GM18867 (cell line): ENCODE measurements around the gene CMTM6.
"Not testable (repeated sequence)": the region's sequence is repeated elsewhere in the genome, so short reads cannot be mapped to it uniquely, and the experiment has no call there.

Experiments used
- ATAC-seq: cut with Tn5 transposase; IDR thresholded peaks from one replicate; pipeline ENCODE4 v1.9.1; 2021; ENCODE audit warnings: mild to moderate bottlenecking, moderate library complexity; ENCODE audit not compliant: unreplicated experiment

CMTM6 gene, protein sequence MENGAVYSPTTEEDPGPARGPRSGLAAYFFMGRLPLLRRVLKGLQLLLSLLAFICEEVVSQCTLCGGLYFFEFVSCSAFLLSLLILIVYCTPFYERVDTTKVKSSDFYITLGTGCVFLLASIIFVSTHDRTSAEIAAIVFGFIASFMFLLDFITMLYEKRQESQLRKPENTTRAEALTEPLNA

DNA sequence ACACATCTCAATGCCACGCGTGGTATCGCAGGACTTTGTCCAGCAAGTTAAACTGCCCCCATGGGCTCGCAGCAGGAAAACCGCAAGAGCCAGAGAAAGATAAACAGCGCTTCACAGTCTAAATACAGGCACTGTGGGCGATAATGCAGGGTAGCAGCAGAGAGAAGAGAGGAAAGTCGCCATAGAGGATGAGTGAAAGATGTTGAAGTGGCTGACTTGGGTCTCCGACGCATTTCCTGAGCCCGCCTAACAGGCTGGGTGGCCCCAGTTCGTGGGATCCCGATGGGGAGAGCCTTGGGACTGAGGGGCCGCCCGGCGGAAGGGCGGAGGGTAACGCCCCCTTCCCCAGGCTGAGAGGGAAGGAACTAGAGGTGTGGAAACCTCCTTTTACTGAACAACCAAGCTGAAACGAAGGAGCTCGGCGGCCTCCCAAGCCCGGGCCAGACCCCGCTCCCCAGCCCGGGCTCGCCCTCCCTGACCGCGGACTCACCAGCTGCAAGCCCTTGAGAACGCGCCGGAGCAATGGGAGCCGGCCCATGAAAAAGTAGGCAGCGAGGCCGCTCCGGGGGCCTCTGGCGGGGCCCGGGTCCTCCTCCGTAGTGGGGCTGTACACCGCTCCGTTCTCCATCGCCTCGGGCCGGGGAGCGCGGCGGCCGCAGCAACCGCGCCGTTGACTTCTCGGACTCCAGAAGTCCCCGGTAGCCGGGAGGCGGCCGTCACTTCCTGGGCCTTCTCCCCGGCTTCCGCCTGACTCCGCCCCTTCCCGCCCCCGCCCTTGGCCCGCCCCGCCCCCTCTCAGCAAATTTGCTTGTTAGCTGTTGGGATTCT, at the start of gene CMTM6:
Gene CMTM6, minus strand, starts transcription at position 735 of the 828 bp plus-strand sequence. Its CDS starts 107 bp downstream, at position 628.
- peak; percentile 60 for ATAC-seq

GRCh38 chr3:32552013-32552412, 49.4 kb upstream of the CMTM6 start:
- no peak for ATAC-seq

GRCh38 chr3:32551496-32551895, 48.8 kb upstream of the CMTM6 start:
- no peak for ATAC-seq

DNA sequence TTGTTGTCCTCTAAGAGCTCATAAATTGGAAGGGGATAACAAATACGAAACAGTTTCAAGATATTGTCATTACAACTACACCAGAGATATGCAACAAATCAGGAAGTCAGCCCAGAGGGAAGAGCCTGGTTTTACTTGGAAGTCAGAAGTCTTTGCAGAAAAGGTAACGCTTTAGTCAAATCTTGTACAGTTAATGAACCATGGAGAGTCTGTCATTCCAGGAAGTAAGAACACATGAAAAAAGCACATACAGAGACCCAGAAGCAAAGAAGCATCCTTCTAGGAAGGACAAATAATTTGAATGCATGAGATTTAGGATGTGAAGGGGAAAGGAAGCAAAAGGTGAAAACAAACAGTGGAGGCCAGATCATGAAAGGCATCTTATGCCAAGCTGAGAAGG, 48.4 kb upstream of the CMTM6 start:
- ATAC-seq = no peak

DNA sequence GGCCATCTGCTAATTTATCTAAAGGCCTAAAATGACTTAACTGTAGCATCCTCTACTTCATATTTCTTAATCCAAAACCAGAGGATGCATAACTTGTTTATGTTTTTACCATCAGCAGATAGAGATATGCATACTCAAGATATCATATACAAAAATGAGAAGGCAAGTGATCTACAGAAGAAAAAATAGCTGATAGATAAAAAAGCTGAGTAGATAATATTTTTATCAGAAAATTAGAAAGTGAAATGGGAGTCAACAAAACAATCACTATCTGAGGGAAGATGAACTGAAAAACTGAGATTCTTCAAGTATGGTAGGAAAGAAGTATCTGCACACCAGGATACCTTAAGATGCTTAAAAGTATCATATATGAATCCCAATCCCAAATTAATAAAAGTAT, 42.7 kb upstream of the CMTM6 start:
- no peak for ATAC-seq

DNA sequence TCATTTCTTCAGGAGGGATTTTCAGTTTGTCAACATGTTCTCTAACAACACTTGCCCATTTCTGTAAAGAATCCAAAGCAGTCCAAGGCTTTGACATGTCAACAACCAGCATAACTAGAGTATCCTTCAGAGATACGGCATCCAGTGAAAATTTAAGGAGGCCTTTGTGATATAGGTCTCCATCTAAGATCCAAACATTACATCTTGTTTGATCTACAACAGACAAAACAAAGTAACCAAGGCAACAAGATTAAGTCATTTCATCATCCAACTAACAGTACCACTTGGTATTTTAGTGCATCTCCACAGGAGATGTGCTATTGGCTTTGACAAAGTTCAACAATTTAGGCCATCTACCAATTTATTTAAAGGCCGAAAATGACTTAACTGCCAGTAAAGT, 42.2 kb upstream of the CMTM6 start:
- no peak for ATAC-seq

- no peak for ATAC-seq
These were observed 40.2 kb upstream of the CMTM6 start for GRCh38 chr3:32542807-32543206.

- no peak for ATAC-seq
These were observed 38.2 kb upstream of the CMTM6 start for GRCh38 chr3:32540899-32541298.

- no peak for ATAC-seq
These were observed 29.8 kb upstream of the CMTM6 start for GRCh38 chr3:32532434-32532833.

DNA sequence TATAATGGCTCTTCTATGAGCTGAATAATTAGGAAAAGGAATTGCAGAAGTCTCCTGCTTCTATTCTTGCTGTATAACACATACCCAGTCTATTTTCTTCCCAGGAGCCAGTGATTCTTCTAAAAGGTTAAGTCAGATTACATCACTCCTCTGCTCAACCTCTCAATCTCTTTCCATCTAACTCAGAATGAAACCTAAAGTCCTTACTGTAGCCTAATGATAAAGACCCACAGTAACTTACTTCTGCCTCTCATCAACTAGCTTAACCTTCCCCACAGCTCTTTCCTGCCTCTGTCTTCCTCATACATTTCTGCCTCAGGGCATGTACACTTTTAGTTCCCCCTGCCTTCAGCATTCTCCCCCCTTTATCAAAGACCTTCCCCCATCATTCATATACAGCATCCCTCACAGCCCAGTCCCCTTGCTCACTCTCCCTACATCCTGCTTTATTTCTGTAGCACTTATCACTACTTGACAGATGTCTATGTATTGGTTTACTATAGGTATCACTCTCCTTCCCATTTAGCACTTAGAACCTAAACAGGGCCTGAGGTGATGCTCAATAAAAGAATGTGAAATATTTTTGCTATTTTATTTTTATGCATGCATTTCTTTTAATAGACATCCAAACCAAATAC, 28.5 kb upstream of the CMTM6 start:
- no peak for ATAC-seq

GRCh38 chr3:32525720-32526119, 23.1 kb upstream of the CMTM6 start:
- ATAC-seq = no peak

- ATAC-seq = no peak
These were observed 20.0 kb upstream of the CMTM6 start for GRCh38 chr3:32522682-32523081.

DNA sequence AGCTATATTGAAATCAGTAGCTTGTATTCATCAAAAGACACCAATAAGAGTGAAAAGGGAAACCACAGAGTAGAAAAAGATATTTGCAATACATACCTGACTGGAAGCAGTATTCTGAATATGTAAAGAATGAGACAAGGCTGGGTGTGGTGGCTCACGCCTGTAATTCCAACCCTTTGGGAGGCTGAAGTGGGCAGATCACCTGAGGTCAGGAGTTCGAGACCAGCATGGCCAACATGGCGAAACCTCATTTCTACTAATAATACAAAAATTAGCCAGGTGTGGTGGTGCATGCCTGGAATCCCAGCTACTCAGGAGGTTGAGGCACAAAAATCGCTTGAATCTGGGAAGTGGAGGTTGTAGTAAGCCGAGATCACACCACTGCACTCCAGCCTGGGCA, 16.3 kb upstream of the CMTM6 start:
- ATAC-seq = not testable (repeated sequence)

GRCh38 chr3:32516751-32517150, 14.1 kb upstream of the CMTM6 start:
- ATAC-seq = peak; percentile 30

DNA sequence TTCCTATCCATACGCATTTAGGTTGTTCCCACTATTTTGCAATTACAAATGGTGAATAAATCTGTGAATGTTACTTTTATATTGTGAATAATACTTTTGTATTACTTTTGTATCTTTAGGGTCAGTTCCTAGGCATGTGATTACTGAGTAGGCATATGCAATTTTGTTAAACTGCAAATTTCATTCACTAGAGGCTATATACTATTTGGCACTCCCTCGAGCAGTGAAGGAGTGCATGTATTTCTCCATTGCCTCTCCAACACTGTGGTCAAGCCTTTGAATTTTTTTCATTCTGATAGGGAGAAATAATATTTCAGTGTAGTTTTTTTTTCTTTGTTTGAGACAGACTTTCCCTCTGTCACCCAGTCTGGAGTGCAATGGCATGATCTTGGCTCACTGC, 8.4 kb upstream of the CMTM6 start:
- no peak for ATAC-seq

- ATAC-seq = peak; percentile 80
These were observed 7.5 kb upstream of the CMTM6 start for GRCh38 chr3:32510075-32510724.

GRCh38 chr3:32508711-32509110, 6.1 kb upstream of the CMTM6 start:
- ATAC-seq = no peak

GRCh38 chr3:32506466-32506865, 3.8 kb upstream of the CMTM6 start:
- ATAC-seq = no peak

DNA sequence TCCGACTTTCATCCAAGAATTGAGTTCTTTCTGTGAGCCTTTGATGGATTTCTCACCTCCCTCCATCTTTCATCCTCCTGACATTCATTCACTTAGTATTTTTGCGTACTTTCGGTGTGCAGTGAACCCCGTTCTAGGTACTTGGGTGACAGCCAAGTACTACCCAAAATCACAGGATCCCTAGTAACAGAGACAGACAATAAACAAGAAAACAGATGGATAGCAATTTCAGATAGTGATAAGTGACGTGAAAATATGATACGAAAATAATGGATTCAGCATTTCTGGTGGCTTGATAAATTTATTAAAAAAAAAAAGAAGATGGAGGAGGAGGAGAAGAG, 264 bp upstream of the CMTM6 start:
- peak; percentile 5 for ATAC-seq

GRCh38 chr3:32501783-32502117, 902 bp downstream of the CMTM6 start:
- no peak for ATAC-seq

- no peak for ATAC-seq
These were observed 1.5 kb downstream of the CMTM6 start for GRCh38 chr3:32500880-32501782.
